ENCODE results near the gene AGAP2.
"Not testable (repeated sequence)": the region's sequence is repeated elsewhere in the genome, so short reads cannot be mapped to it uniquely, and the experiment has no call there.

Gene AGAP2

DNA sequence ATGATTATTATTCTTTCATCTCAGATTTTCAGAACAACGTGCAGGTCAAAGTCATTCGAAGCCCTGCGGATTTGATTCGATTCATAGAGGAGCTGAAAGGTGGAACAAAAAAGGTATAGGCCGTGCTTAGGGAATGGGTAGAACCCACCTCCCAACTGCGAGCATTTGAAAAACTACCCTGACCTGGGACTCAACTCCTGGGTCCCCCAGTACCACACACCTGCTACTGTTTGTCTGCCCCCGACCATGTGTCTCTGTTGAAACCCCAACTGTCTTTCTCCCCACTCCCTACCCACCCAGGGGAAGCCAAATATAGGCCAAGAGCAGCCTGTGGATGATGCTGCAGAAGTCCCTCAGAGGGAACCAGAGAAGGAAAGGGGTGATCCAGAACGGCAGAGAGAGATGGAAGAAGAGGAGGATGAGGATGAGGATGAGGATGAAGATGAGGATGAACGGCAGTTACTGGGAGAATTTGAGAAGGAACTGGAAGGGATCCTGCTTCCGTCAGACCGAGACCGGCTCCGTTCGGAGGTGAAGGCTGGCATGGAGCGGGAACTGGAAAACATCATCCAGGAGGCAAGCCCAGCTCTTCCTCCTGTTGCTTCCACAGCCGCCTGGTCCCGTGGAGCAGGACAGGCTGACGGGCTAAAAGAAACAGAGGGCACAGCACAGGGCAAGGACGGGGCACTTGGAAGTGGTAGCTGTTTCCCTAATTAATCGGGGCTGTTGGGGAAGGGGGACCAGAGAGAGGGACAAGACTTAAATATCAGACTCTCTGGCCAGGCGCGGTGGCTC lies 20.5 kb downstream of the AGAP2 start:
- H3K4me1 Mint-ChIP-seq, result peaks cover 4% of the 10 kb centered on the region
- H3K9me3 Mint-ChIP-seq, result no peaks in the 10 kb centered on the region
- H3K27me3 Mint-ChIP-seq, result no peaks in the 10 kb centered on the region
- peak overlapping the region; percentile 0 to 2 for H3K27ac Mint-ChIP-seq
- ATAC-seq, result no peak
- DNase-seq, result no peak
- H3K4me3 Mint-ChIP-seq, result no peak overlapping the region

DNA sequence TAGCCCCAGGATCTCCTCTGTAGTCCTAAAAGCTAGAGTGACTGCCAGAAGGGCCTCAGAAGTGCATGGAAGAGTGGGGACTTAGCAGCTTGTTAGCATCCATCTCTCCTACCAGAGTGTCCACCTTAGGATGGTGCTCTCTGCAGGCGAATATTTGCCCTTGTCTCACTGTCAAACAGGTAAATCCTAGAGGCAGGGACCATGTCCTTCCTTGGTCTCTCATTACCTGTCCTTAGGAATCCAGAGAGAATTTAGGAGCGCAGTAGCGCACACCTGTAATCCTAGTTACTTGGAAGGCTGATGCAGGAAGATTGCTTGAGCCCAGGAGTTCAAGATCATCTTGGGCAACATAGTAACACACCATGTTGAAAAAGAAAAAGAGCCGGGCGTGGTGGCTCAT lies 21.4 kb downstream of the AGAP2 start:
- H3K9me3 Mint-ChIP-seq, result no peaks in the 10 kb centered on the region
- H3K4me3 Mint-ChIP-seq, result no peak overlapping the region
- peaks cover 4% of the 10 kb centered on the region for H3K4me1 Mint-ChIP-seq
- peak overlapping the region in 1 of 2 donors; percentile 54 for H3K27ac Mint-ChIP-seq
- no peaks in the 10 kb centered on the region for H3K27me3 Mint-ChIP-seq
- ATAC-seq, result no peak
- no peak for DNase-seq

DNA sequence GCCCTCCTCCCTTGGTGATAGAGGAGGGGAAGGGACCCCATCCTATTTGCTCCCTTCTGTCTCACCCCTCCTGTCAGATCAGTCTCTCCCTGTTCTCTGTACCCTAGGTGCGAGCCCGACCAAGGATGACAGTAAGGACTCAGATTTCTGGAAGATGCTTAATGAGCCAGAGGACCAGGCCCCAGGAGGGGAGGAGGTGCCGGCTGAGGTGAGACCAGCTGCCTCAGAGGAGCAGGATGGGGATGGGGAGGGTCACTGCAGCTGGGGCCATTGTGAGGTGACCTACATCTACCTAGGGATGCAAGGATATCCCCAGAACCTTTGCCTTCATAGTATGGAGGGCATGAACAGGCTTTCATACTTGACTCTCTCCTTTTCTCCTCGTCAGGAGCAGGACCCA lies 22.2 kb downstream of the AGAP2 start:
- Mint-ChIP-seq H3K9me3 (no peaks in the 10 kb centered on the region), H3K27ac (peak overlapping the region in 1 of 2 donors; percentile 24), H3K4me3 (no peak overlapping the region), H3K27me3 (no peaks in the 10 kb centered on the region), H3K4me1 (no peaks in the 10 kb centered on the region)
- ATAC-seq, result no peak
- no peak for DNase-seq

DNA sequence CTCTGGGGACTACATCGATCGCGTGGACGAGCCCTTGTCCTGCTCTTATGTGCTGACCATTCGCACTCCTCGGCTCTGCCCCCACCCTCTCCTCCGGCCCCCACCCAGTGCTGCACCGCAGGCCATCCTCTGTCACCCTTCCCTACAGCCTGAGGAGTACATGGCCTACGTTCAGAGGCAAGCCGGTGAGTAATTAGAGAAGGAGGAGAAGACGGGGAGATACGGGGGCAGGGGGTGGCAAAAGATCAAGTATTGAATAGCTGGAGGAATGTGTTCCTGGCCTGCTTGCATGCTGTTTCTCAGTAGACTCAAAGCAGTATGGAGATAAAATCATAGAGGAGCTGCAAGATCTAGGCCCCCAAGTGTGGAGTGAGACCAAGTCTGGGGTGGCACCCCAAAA lies 22.8 kb downstream of the AGAP2 start:
- no peak for DNase-seq
- no peaks in the 10 kb centered on the region for H3K9me3 Mint-ChIP-seq
- no peak overlapping the region for H3K4me3 Mint-ChIP-seq
- H3K27me3 Mint-ChIP-seq, result no peaks in the 10 kb centered on the region
- no peak for ATAC-seq
- no peaks in the 10 kb centered on the region for H3K4me1 Mint-ChIP-seq
- H3K27ac Mint-ChIP-seq, result peak overlapping the region in 1 of 2 donors; percentile 29

DNA sequence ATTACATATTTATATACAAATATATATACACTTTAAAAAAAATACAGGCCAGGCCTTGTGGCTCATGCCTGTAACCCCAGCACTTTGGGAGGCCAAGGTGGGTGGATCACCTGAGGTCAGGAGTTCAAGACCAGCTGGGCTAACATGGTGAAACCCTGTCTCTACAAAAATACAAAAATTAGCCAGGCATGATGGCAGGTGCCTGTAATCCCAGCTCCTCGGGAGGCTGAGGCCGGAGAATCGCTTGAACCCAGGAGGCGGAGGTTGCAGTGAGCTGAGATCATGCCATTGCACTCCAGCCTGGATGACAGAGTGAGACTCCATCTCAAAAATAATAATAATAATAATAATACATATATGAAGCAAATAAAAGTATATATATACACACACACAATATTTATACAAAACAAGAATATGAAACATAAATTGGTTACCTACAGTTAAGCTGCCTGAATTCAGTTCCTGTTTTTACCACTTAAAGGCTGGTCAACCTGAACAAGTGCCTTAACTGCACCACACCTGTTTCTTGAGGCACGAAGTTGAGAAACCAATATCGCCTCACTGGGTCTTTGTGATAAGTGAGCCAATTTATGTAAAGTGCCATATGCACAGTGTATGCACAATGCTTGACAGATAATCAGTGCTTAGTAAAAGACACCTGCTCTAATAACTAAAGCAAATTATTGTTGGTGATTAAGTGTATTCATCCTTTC lies 23.4 kb downstream of the AGAP2 start:
- not testable (repeated sequence) for H3K9me3 Mint-ChIP-seq, H3K27ac Mint-ChIP-seq, H3K4me1 Mint-ChIP-seq, DNase-seq, H3K4me3 Mint-ChIP-seq, H3K27me3 Mint-ChIP-seq, ATAC-seq

DNA sequence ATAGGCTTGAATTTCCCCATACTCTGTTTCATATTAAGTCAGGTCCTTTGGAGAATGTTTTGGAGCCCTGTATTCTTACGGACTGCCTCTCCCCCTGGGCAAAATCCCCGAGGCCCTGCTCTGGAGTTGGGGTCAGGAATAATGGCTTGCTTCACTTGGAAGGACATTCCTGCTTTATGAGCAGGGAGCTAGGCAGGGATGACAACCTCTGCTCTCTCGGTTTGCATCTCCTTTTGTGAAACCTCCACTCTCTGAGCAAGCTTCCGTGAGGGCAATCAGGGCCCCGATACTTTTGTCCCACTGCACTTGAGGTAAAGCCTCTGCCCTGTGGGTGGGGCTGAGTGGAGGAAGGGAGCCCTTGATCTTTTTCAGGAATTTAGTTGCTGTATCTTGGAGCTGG lies 25.3 kb downstream of the AGAP2 start:
- Mint-ChIP-seq H3K27me3 (no peaks in the 10 kb centered on the region), H3K9me3 (no peaks in the 10 kb centered on the region), H3K27ac (no peak overlapping the region), H3K4me3 (no peak overlapping the region), H3K4me1 (no peaks in the 10 kb centered on the region)
- DNase-seq, result no peak
- ATAC-seq, result no peak

DNA sequence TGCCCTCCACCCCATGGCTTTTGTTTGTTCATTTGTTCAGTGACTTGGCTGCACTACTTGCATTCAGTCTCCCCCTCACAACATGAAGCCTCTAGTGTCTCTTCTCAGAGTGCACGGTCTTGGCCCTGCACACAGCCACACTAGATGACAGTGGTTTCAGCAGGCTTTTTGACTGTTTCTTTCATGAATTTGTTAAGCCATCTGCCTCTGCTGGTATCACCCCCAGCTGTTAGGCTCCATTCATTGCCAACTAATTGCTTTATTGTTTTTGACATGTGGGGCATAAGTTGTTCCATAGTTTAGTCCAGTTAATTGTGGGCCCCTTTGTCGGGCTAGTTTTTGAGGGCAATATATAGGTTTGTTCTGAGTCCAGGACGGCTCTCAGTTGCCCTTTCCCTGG lies 25.8 kb downstream of the AGAP2 start:
- no peak for ATAC-seq

DNA sequence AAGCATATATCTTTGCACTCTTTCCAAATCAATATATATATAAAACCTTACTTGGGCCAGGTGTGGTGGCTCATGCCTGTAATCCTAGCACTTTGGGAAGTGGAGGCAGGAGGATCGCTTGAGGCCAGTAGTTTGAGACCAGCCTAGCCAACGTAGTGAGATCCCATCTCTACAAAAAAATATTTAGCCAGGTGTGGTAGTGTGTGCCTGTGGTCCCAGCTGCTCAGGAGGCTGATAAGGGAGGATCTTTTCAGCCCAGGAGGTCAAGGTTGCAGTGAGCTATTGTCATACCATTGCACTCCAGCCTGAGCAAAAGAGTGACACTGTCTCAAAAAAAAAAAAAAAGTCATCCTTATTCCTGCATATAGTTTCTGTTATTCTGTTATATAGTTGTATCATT lies 30.2 kb downstream of the AGAP2 start:
- Mint-ChIP-seq H3K27me3 (no peaks in the 10 kb centered on the region), H3K27ac (no peak overlapping the region), H3K4me1 (no peaks in the 10 kb centered on the region), H3K9me3 (no peaks in the 10 kb centered on the region), H3K4me3 (no peak overlapping the region)
- ATAC-seq (no peak), DNase-seq (no peak)

More for the DNA sequence above, 25.8 kb downstream of the AGAP2 start:
- Mint-ChIP-seq H3K4me3 (no peak overlapping the region), H3K4me1 (no peaks in the 10 kb centered on the region), H3K9me3 (no peaks in the 10 kb centered on the region), H3K27me3 (no peaks in the 10 kb centered on the region), H3K27ac (no peak overlapping the region)
- DNase-seq, result no peak

DNA sequence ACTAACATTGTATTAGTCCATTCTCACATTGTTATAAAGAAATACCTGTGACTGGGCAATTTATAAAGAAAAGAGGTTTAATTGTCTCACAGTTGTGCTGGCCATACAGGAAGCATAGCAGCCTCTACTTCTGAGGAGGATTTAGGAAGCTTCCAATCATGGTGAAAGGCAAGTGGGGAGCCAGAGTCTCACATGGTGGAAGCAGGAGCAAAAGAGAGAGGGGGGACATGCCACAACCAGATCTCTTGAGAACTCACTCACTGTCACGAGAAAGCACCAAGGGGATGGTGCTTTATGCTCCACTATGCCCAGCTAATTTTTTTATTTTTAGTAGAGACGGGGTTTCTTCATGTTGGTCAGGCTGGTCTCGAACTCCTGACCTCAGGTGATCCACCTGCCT lies 31.3 kb downstream of the AGAP2 start:
- Mint-ChIP-seq H3K27me3 (no peaks in the 10 kb centered on the region), H3K4me3 (no peak overlapping the region), H3K27ac (no peak overlapping the region), H3K9me3 (no peaks in the 10 kb centered on the region), H3K4me1 (no peaks in the 10 kb centered on the region)
- no peak for DNase-seq
- no peak for ATAC-seq

DNA sequence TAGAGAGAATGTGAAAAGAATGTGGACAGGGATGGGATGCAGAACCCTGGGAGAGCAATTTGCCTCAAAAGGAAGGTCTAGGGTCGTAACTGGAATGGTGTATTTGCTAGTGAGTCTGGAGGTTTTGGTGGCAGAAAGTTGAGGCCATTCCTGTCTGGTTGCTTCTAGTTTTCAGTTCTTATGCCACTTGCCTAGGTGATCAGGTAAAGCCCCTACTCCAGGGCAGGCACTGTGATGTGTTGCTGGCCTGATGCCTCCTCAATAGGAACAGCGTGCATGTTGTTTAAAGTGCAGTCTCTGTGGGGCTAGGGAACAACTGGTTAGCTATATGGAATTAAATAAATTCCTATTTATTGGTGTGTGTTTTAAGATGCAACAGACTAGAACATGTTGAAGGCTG lies 38.2 kb downstream of the AGAP2 start:
- Mint-ChIP-seq H3K27ac (no peak overlapping the region), H3K4me3 (no peak overlapping the region), H3K4me1 (no peaks in the 10 kb centered on the region), H3K27me3 (no peaks in the 10 kb centered on the region), H3K9me3 (no peaks in the 10 kb centered on the region)
- no peak for ATAC-seq
- DNase-seq, result no peak

DNA sequence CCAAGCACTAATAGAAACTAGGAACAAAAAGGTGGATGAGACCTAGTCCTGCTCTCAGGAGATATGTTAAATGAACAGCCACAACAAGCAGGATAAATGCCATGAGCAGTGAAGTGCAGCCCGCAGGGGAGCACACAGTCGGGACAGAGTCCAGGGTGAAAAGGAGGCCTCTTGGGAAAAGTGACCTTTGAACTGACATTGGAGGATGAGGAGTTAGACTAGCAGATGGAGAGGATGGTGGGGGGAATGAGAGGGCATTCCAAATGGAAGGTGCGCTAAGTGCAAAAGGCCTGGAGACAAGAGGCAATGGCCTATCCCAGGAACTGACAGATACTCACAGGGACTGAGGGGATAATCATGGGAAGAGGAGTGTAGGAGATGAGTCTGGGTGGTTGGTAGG lies 40.1 kb downstream of the AGAP2 start:
- Mint-ChIP-seq H3K27me3 (no peaks in the 10 kb centered on the region), H3K4me3 (no peak overlapping the region), H3K9me3 (no peaks in the 10 kb centered on the region), H3K27ac (peak overlapping the region in 1 of 2 donors; percentile 41), H3K4me1 (no peaks in the 10 kb centered on the region)
- no peak for ATAC-seq
- no peak for DNase-seq

DNA sequence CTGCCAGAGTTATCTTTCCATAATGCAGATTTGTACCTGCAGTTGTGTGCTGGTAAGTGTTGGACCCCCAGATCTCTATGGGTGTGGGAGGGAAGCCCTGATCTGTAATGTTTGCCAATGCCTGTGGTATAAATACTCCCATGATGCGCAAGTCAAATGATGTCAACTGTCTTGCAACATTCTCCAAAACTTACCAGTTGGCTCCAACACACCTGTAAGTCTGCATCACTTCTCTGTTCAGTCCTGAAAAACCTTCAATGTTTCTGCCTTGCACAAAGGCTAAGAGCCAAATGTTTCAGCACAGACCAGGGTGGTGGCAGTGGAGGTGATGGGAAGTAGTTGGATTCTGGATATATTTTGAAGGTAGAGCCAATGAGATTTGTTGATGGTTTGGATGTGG lies 41.5 kb downstream of the AGAP2 start:
- ATAC-seq (no peak), DNase-seq (no peak)
- H3K4me1 Mint-ChIP-seq, result no peaks in the 10 kb centered on the region
- H3K9me3 Mint-ChIP-seq, result no peaks in the 10 kb centered on the region
- H3K4me3 Mint-ChIP-seq, result no peak overlapping the region
- no peaks in the 10 kb centered on the region for H3K27me3 Mint-ChIP-seq
- H3K27ac Mint-ChIP-seq, result no peak overlapping the region

DNA sequence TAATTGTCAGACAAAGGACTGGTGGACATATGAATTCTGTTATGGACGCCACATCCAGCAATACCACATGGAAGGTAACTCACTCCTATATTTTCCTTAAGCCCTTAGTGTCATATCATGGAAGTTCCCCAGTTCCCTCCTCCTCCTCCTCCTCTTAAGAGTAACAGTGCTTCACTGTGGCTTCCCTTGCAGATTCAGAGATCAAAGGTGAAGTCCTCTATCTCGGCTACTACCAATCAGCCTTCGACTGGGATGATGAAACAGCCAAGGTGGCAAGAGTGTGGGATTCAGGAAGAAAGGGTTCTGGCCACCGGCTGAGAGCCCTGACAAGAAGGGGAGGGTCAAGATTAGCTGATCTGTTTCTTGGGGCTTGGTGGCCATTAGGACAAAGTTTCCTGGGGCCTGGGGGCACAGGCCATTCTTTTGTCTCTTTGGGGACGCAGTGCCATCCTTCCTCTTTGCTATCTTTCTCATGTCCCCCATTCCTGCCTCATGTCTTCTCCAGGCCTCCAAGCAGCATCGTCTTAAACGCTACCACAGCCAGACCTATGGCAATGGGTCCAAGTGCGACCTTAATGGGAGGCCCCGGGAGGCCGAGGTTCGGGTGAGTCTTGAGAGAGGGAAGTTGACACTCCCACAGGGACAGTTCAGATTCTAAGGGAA lies 42.6 kb downstream of the AGAP2 start:
- H3K4me3 Mint-ChIP-seq, result no peak overlapping the region
- no peaks in the 10 kb centered on the region for H3K9me3 Mint-ChIP-seq
- DNase-seq (no peak), ATAC-seq (no peak)
- H3K4me1 Mint-ChIP-seq, result no peaks in the 10 kb centered on the region
- no peak overlapping the region for H3K27ac Mint-ChIP-seq
- H3K27me3 Mint-ChIP-seq, result no peaks in the 10 kb centered on the region

DNA sequence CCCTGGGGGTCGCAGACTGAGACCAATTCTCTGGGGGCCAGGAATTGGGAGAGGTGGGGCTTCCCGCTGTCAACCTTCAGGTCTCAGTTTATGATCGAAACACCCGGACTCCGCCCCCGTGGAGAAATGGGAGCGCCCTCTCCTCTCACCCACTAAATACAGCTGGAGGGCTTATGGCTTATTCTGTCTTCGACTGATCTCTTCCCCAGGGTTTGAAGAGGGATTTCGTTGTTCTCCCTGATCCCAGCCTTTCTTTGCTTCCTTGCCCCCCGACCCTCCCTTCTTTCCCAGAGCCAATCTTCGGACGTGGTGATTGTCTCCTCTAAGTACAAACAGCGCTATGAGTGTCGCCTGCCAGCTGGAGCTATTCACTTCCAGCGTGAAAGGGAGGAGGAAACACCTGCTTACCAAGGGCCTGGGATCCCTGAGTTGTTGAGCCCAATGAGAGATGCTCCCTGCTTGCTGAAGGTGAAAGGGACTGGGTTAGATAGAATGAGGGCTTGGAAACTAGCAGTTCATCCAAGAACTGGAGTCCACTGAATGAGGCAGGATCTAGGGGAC lies 44.0 kb downstream of the AGAP2 start:
- Mint-ChIP-seq H3K27me3 (no peaks in the 10 kb centered on the region), H3K27ac (no peak overlapping the region), H3K4me1 (no peaks in the 10 kb centered on the region), H3K9me3 (no peaks in the 10 kb centered on the region), H3K4me3 (no peak overlapping the region)
- no peak for ATAC-seq
- no peak for DNase-seq

DNA sequence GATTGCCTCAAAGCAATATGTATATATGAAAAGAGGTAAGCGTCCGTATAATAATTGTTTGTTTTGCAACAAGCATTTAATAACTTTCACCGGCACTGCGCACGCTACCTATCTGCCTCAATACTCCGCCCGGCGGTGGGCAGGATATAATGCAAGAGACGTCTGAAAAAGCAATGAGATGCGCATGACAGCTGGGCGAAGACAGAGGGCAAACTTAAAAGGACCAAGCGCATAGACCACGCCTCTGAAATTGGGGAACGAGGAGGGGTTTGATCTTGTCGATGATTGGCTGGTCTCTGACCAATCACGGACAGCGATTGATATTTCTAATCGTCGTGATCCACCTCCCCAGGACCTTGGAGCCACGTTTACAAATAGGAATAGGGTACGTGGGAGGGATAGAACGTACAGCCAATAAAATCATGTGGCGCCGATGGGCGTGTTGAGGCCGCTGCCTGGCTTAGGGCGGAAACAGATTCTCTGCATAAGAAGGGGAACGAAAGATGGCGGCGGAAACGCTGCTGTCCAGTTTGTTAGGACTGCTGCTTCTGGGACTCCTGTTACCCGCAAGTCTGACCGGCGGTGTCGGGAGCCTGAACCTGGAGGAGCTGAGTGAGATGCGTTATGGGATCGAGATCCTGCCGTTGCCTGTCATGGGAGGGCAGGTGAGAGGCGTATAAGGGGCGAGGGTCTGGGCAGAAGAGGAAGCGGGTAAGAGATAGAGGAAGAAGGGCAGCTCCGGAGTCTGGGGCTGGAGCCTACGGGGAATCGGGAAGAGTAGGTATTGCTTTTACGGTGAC lies 44.7 kb downstream of the AGAP2 start, which contains the start of gene OS9:
Gene OS9 (plus strand): TSS at position 474 of the 800 bp plus-strand sequence. CDS start 30 bp downstream, at position 504.
- Mint-ChIP-seq H3K4me1 (no peaks in the 10 kb centered on the region), H3K9me3 (no peaks in the 10 kb centered on the region), H3K27me3 (peaks cover 2% of the 10 kb centered on the region), H3K4me3 (no peak within 1 kb of the TSS), H3K27ac (no peak within 1 kb of the TSS)
- DNase-seq, result peak; percentile 93 to 97
- peak; percentile 98 for ATAC-seq

Data from stimulated activated naive CD8-positive, alpha-beta T cell treated with anti-CD3 and anti-CD28 coated beads, Interleukin-15, amount 100 ng/mL, for 72 hours (primary cell).